GM18909 (cell line): ENCODE measurements around the gene ARHGEF38.
A peak's percentile ranks its signal among the peaks of the same experiment; 100 is the strongest.
"Not testable (repeated sequence)": the region's sequence is repeated elsewhere in the genome, so short reads cannot be mapped to it uniquely, and the experiment has no call there.

Experiments
- ATAC-seq: cut with Tn5 transposase; IDR thresholded peaks from one replicate; pipeline ENCODE4 v1.9.1; 2021; ENCODE audit warnings: mild to moderate bottlenecking; ENCODE audit not compliant: unreplicated experiment, poor library complexity

ARHGEF38 gene

DNA sequence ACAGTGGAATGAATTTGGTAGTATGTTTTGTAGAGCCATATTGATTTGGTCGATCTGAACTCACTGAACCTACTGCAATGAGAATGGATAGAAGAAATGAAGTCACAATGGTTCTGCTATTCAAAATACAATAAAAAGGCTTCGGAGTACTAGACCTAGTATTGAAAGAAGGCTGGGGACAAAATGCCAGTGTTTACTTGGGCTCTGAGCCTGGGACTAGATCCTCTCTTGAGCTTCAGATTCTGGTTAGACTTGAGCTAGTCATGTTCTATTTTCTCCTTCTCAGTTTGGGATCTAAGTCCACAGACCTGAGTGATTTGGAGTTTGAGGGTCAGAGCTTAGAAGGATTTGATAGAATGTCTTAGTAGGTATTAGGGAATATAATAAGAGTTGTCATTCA, 146.2 kb downstream of the ARHGEF38 start:
- ATAC-seq: no peak

DNA sequence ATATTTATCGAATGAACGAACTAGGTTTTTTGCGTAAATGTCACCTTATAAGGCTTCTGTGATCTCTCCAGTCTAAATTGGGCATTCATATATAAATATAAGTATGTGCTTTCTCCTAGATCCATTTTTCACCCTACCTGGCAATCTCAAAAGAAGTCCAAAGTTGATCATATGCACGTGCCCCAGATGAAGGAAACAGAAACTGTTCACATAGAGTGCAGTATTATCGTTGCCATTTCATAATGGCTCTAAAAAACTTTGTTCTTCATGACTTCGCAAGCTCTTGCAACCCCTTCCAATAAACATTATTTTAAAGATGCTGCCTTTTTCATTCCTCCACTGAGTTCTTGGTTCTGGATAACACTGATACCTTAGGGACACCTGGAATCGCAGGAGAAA, 155.4 kb downstream of the ARHGEF38 start:
- no peak for ATAC-seq

DNA sequence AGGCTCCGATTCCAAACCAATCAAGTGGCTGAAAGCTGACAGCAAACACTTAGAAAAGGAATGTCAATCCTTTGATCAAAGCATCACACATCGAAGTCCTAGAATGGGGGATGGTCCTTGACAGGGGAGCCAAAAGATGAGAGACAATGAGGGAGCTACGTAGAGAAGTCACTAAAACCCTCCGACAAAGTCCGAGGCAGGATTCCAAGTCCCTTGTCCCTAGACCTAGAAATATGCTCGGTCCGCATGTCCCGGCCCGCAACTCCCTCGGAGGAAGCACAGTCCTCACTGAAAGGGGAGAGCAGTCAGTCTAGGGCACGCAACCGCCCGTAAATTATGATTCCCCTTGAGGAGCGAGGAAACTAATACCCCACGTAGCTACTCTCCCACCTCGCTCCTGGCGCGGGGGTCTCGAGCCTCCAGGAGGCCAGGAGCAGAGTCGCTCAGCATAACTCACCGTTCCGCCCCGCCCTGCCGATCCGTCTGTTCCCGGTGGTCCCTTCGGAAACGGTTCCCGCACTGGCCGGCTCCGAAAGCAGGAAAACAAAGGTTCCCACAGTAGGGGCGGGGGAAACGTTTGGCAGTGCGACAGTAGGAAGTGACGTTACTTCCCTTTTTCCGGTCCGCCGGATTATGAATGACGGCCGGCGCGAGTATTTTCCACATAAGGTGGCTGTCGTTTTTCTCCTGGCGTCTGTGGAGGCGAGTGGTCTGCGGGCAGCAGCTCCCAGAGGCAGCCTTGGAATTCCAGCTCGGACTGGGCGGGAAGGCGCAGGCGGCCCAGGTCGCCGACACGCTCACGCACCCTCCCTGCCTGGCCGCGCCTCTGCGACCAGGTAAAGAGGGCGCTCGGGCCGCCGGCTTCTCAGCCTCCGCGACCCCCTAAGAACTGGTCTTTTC, 156.0 kb downstream of the ARHGEF38 start, which contains the start of the genes GSTCD and INTS12:
Gene GSTCD (plus strand): TSS at position 604 of the 900 bp plus-strand sequence. CDS start 8,830 bp downstream, outside the sequence.
Gene INTS12 (minus strand): TSS at position 509 of the 900 bp plus-strand sequence. CDS start 8,684 bp downstream, outside the sequence.
- peak; percentile 83 for ATAC-seq

DNA sequence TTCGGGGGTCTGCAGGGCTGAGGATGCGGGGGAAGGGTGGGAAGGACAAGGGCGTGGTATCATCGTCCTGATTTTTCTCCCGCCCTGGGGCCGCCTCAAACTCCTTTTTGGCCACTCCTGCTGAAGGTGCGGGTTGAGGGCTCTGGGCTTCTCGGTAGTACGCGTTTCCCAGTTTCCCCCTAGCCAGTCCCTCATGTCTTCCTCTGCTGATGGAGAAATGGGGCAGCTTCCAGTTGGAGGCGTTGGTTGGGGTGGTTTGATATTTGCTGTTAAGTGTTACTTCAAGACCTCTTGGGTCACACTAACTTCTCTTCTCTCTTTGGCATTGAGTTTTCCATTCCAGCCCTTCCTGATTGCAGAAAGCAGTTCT, 156.6 kb downstream of the ARHGEF38 start:
- peak; percentile 40 for ATAC-seq

DNA sequence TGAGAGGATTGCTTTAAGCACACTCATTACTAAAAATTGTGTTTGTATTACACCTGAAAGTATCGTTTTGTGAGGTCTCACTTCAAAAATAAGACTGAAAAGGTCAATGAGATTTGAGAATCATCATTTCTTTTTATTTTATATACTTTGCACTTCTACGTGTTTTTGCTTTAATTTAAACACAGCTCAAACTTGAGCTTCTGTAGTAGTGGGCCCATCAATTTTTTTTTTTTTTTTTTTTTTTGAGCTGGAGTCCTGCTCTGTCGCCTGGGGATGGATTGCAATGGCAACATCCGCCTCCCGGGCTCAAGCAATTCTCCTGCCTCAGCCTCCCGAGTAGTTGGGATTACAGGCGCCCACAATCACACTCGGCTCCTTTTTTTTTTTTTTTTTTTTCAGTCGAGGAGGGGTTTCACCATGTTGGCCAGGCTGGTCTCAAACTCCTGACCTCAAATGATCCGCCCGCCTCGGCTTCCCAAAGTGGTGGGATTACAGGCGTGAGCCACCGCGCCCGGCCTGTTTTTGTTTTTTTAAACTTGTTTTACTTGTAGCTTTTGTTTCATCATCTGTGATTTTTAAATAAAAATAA, 157.7 kb downstream of the ARHGEF38 start:
- no peak for ATAC-seq

DNA sequence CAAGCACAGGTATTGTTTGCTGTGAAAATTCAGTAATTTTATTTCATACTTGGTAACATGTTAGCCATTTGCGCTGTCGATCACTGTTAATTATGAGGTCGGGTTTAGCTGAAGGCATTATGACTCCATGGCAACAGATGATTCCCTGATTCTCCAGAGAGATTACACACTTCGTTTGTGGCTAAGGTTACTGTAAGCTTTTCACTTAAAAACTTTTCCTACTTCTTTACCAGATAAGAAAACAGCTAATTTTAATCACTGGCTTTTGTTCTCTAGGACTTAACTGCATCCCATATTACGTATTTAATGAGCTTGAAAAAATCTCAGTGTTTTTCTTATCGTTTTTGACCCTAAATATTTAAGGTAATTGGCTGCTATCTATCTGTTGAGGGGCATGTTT, 158.3 kb downstream of the ARHGEF38 start:
- ATAC-seq: no peak

DNA sequence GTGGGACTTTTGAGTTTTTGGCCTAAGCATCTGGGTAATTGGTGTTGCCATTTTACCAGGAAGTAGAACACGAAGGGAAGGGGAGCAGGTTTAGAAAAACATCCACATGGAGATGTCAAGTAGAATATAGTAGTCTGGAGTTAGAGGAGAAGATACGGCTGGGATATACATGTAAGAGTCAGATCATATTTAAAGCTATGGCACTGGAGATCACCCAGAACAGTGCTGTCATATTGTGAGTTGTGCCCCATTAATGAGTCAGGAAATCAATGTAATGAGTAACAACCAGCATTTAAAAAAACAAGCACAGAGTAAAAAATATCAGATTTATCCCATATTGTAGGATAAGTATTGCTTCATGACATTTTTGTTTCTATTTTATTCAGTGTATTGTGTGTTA, 160.3 kb downstream of the ARHGEF38 start:
- ATAC-seq: no peak

DNA sequence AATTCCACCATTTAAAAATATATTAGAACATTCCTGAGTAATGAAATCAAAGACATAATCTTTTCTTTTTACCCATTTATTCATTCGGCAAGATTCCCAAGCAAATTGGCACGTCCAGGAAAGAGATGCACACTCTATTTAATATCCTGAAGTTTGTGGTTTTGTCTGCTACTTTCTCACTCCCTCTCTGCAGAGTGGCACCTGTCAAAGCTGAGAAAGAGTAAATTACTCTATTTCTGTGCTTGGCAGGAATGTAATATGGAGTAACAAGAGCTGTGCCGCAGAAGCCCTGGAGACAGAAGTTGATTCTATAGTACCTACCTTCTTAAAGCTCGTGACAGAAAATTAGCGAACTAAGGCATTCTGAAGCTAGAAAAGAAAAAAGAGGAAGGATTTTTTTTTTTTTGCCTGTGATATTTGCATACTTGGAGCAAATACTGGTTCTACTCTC, 161.7 kb downstream of the ARHGEF38 start:
- ATAC-seq: peak; percentile 67

DNA sequence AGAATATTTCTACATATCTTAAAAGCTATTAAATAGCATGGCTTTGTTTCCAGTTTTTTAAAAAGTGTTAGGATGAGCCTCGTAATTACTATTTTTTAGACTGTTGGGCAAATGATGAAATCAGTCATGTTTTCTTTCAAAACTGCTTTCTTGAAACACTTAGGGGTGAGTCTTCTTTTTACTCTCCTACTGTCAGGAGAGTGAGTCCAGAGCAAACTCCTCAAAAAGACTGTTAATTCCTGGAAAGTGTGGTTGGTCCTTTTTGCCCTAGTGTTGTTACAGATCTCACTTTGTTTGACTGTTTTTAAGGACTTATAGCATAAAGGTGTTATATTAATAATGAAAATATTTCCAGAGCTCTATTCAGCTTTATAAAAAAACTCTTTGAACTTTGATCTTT, 162.5 kb downstream of the ARHGEF38 start:
- no peak for ATAC-seq

DNA sequence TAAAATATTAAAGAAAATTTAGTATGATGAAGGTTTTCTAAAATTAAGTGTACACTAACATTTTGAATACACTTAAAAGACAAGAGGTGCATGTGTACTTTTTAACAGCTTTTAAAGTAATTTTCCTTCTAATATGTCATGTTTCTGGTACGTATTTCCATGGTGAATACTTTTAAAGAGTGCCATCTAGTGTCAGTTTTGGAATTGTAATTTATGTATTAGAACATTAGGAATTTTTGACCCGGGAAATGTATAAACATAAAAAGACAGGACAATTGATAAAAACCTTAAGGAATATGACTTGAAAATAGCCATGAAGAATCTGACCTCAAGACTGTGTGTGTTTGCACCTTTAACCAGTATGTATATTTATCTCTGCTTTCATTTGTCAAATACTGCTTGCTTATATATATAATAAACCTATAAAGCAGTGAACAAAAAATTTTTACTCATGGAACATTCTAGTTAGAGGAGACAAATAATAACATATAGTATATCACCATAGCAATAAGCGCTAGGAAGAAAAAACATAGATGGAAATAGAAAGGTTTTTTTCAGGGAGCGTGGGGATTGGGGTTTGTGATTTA, 163.4 kb downstream of the ARHGEF38 start:
- no peak for ATAC-seq

DNA sequence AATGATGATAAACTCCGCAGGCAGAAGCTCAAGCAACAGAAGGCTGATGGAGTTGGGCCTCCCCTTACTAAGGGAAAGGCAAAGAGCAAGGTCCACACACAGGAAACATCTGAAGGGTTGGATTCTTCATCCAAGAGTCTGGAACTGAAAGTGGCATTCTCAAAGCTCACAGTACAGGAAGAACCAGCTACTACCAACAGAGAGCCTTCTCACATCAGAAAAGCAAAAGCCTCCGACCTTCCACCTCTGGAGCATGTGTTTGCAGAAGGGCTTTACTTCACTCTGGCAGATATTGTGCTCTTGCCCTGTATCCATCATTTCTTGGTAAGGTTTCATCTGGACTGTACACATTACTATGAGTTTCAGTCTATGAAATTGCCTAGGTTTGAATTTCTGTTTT, 166.8 kb downstream of the ARHGEF38 start:
- no peak for ATAC-seq

DNA sequence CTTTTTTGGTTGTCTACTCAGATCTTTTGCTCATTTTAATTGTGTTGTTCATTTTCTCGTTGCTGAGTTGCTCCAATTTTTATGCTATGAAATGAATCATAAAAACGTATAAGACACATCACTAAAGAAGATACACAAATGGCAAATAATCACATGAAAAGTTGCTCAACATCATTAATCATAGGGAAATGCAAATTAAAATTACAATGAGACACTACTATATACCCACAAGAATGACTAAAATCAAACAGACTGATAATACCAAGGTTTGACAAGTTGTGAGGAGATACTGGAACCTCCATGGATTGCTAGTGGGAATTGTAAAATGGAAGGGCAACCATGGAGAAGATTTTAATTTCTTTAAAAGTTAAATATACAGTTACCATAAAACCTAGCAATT, 173.2 kb downstream of the ARHGEF38 start:
- ATAC-seq: no peak

DNA sequence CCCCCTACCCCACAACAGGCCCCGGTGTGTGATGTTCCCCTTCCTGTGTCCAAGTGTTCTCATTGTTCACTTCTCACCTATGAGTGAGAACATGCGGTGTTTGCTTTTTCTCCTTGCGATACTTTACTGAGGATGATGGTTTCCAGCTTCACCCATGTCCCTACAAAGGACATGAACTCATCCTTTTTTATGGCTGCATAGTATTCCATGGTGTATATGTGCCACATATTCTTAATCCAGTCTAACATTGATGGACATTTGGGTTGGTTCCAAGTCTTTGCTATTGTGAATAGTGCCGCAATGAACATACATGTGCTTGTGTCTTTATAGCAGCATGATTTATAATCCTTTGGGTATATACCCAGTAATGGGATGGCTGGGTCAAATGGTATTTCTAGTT, 177.5 kb downstream of the ARHGEF38 start:
- not testable (repeated sequence) for ATAC-seq
